HG02571 (cell line): Measurements from ENCODE around the gene LIN37.
A peak's percentile ranks its signal among the peaks of the same experiment; 100 is the strongest.

Source experiments
- ATAC-seq: cut with Tn5 transposase; IDR thresholded peaks from one replicate; pipeline ENCODE4 v1.9.1; 2021; ENCODE audit warnings: mild to moderate bottlenecking, moderate library complexity; ENCODE audit not compliant: unreplicated experiment

Gene LIN37

GRCh38 chr19:35751839-35752745, 3.7 kb downstream of the LIN37 start:
- no peak for ATAC-seq

GRCh38 chr19:35752746-35753350, 4.5 kb downstream of the LIN37 start:
- no peak for ATAC-seq

GRCh38 chr19:35753634-35754369, 5.4 kb downstream of the LIN37 start:
- ATAC-seq = no peak

GRCh38 chr19:35754370-35755130, 6.2 kb downstream of the LIN37 start:
- ATAC-seq = no peak

- ATAC-seq = no peak
These were observed 6.8 kb downstream of the LIN37 start for GRCh38 chr19:35755131-35755549.

GRCh38 chr19:35755550-35756376, 7.4 kb downstream of the LIN37 start:
- no peak for ATAC-seq

- ATAC-seq = no peak
These were observed 8.2 kb downstream of the LIN37 start, which contains the start of gene HSPB6 for GRCh38 chr19:35756377-35757230. HSPB6 (minus strand) TSS chr19:35757029; CDS start chr19:35757008, 21 bp downstream.

GRCh38 chr19:35757231-35757748, 8.9 kb downstream of the LIN37 start:
- no peak for ATAC-seq

GRCh38 chr19:35757749-35758608, 9.6 kb downstream of the LIN37 start, which contains the start of gene PROSER3:
PROSER3 (plus strand) TSS chr19:35758176; CDS start chr19:35758216, 40 bp downstream.
- peak; percentile 95 for ATAC-seq

GRCh38 chr19:35759697-35760096, 11.3 kb downstream of the LIN37 start:
- no peak for ATAC-seq

GRCh38 chr19:35760711-35761349, 12.5 kb downstream of the LIN37 start:
- ATAC-seq = no peak

GRCh38 chr19:35764432-35765315, 16.3 kb downstream of the LIN37 start:
- no peak for ATAC-seq

GRCh38 chr19:35766571-35767104, 18.3 kb downstream of the LIN37 start:
- no peak for ATAC-seq

GRCh38 chr19:35767288-35768081, 19.1 kb downstream of the LIN37 start:
- ATAC-seq = no peak

- no peak for ATAC-seq
These were observed 19.7 kb downstream of the LIN37 start for GRCh38 chr19:35768082-35768421.
